ENCODE results near the gene SLC2A10.

Gene SLC2A10

GRCh38 chr20:46682063-46682821, 27.2 kb upstream of the SLC2A10 start:
- no peak for DNase-seq (ENCODE audit: low read depth in 3 of 3)

- DNase-seq (ENCODE audit: low read depth in 3 of 3) = no peak
Measured at GRCh38 chr20:46683011-46683667, 26.3 kb upstream of the SLC2A10 start.

GRCh38 chr20:46683668-46683938, 25.8 kb upstream of the SLC2A10 start:
- DNase-seq (ENCODE audit: low read depth in 3 of 3) = no peak

- DNase-seq (ENCODE audit: low read depth in 3 of 3) = no peak
Measured at GRCh38 chr20:46683939-46684750, 25.3 kb upstream of the SLC2A10 start.

- no peak for DNase-seq (ENCODE audit: low read depth in 3 of 3)
Measured at GRCh38 chr20:46688151-46689081, 21.0 kb upstream of the SLC2A10 start.

GRCh38 chr20:46689082-46689753, 20.2 kb upstream of the SLC2A10 start, which contains the start of gene TP53RK:
Gene TP53RK, minus strand, starts transcription at chr20:46689444. Its CDS starts 30 bp downstream, at chr20:46689414.
- DNase-seq (ENCODE audit: low read depth in 3 of 3) = peak; percentile 88 to 97 (median 93)

GRCh38 chr20:46689754-46690085, 19.7 kb upstream of the SLC2A10 start:
- no peak for DNase-seq (ENCODE audit: low read depth in 3 of 3)

GRCh38 chr20:46690219-46691106, 19.0 kb upstream of the SLC2A10 start:
- DNase-seq (ENCODE audit: low read depth in 3 of 3) = no peak

GRCh38 chr20:46691196-46691595, 18.3 kb upstream of the SLC2A10 start:
- no peak for DNase-seq (ENCODE audit: low read depth in 3 of 3)

GRCh38 chr20:46694484-46694883, 15.0 kb upstream of the SLC2A10 start:
- no peak for DNase-seq (ENCODE audit: low read depth in 3 of 3)

- no peak for DNase-seq (ENCODE audit: low read depth in 3 of 3)
Measured at GRCh38 chr20:46695892-46696291, 13.6 kb upstream of the SLC2A10 start.

GRCh38 chr20:46696791-46697279, 12.6 kb upstream of the SLC2A10 start:
- no peak for DNase-seq (ENCODE audit: low read depth in 3 of 3)

GRCh38 chr20:46698788-46699187, 10.7 kb upstream of the SLC2A10 start:
- no peak for DNase-seq (ENCODE audit: low read depth in 3 of 3)

GRCh38 chr20:46699651-46700359, 9.6 kb upstream of the SLC2A10 start:
- no peak for DNase-seq (ENCODE audit: low read depth in 3 of 3)

GRCh38 chr20:46700481-46700880, 9.0 kb upstream of the SLC2A10 start:
- DNase-seq (ENCODE audit: low read depth in 3 of 3) = no peak

GRCh38 chr20:46701057-46701456, 8.4 kb upstream of the SLC2A10 start:
- no peak for DNase-seq (ENCODE audit: low read depth in 3 of 3)

GRCh38 chr20:46701556-46701955, 7.9 kb upstream of the SLC2A10 start:
- no peak for DNase-seq (ENCODE audit: low read depth in 3 of 3)

GRCh38 chr20:46701986-46702385, 7.5 kb upstream of the SLC2A10 start:
- no peak for DNase-seq (ENCODE audit: low read depth in 3 of 3)

Measured in stimulated activated CD4-positive, alpha-beta T cell treated with anti-CD3 and anti-CD28 coated beads, TNF-alpha, amount 100 ng/mL, for 24 hours (primary cell).